LNCAP (cell line): ENCODE measurements around the gene TRIM33.

ENCODE experiments used
- CTCF ChIP-seq: fragments of 450-650 bp; IDR thresholded peaks from 2 replicates; pipeline ENCODE4 v1.5.1; 2017; ENCODE audit warnings: mild to moderate bottlenecking

The TRIM33 gene

GRCh38 chr1:114510274-114511031 lies 550 bp downstream of the TRIM33 start:
- no peak for TF ChIP-seq CTCF

- no peak for TF ChIP-seq CTCF
Measured at GRCh38 chr1:114509596-114510273, 1.3 kb downstream of the TRIM33 start.

- TF ChIP-seq CTCF = no peak
Measured at GRCh38 chr1:114508386-114508898, 2.6 kb downstream of the TRIM33 start.

GRCh38 chr1:114507513-114507912 lies 3.5 kb downstream of the TRIM33 start:
- TF ChIP-seq CTCF = no peak

GRCh38 chr1:114505148-114505561 lies 5.8 kb downstream of the TRIM33 start:
- no peak for TF ChIP-seq CTCF

GRCh38 chr1:114503916-114504422 lies 7.0 kb downstream of the TRIM33 start:
- no peak for TF ChIP-seq CTCF

- TF ChIP-seq CTCF = no peak
Measured at GRCh38 chr1:114502080-114502479, 8.9 kb downstream of the TRIM33 start.
